ENCODE data around the gene KRTAP9-2. TPM values are rescaled to one million over a fixed set of nuclear protein-coding genes. Genes with fewer than 3 reads are reported as not detected.
"Not testable (repeated sequence)": the region's sequence is repeated elsewhere in the genome, so short reads cannot be mapped to it uniquely, and the experiment has no call there.

KRTAP9-2 gene, protein sequence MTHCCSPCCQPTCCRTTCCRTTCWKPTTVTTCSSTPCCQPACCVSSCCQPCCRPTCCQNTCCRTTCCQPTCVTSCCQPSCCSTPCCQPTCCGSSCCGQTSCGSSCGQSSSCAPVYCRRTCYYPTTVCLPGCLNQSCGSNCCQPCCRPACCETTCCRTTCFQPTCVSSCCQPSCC
- not detected for polyA plus RNA-seq (ENCODE audit: insufficient read length)

DNA sequence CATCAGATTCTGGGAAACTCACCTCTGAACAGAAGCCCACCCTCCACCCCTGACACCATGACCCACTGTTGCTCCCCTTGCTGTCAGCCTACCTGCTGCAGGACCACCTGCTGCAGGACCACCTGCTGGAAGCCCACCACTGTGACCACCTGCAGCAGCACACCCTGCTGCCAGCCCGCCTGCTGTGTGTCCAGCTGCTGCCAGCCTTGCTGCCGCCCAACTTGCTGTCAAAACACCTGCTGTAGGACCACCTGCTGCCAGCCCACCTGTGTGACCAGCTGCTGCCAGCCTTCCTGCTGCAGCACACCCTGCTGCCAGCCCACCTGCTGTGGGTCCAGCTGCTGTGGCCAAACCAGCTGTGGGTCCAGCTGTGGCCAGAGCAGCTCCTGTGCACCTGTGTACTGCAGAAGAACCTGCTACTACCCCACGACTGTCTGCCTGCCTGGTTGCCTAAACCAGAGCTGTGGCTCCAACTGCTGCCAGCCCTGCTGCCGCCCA lies at the start of gene KRTAP9-2:
Gene KRTAP9-2 (plus strand): TSS at position 51 of the 498 bp plus-strand sequence. CDS start 7 bp downstream, at position 58.
- DNase-seq (ENCODE audit: low read depth), result not testable (repeated sequence)

DNA sequence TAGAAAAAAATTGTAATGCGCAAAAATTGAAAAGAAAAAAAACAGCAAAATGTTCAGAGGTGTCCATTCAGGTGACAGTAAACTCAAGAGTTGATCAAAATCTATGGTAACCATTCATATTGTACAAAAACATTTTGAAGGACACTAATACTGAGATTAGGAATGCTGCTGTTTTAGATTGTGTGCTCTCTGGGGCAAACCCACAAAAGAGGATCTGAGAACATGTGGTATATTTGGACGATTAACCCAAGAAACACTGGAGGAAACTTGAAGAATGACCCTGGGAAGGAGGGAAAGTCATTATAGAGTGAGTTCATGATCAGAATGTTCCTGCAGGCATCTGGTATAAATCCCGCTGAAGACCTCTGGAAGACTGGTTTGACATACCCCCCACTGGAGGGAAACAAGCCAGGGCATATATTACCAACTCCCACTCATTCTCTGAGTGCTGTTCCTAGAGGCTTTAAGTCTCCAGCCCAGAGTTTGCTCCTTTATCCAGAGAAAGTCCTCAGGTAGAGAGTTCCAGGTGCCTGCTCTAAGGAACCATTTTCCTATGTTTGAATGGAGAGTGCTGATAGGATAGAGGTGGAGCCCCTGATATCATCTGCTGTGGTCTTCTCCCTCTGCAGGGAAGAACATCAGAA lies 49.6 kb upstream of the KRTAP9-2 start:
- no peak for DNase-seq (ENCODE audit: low read depth)

GRCh38 chr17:41177727-41178271 lies 48.6 kb upstream of the KRTAP9-2 start, which contains the start of gene KRTAP4-2:
KRTAP4-2 (minus strand) TSS chr17:41178221; CDS start chr17:41178164, 57 bp downstream.
- no peak for DNase-seq (ENCODE audit: low read depth)

DNA sequence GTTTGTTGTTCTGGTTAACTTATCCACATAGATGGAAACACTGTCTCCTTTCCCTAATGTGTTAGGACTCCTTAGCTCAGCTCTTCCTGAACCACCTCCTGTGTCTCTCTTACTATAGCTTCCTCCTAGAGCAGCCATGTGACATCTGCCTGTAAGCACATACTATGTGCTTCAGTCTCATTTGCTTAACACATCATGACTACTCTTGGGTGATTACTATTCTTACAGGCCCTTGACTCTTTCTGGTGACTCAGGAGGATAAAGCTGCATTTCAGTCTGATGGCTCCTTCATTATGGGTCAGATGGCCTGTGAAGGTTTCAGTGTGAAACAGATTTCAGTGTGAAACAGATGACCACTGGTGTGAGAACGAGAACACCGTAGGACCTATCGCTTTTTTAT lies 48.1 kb upstream of the KRTAP9-2 start:
- DNase-seq (ENCODE audit: low read depth), result no peak

DNA sequence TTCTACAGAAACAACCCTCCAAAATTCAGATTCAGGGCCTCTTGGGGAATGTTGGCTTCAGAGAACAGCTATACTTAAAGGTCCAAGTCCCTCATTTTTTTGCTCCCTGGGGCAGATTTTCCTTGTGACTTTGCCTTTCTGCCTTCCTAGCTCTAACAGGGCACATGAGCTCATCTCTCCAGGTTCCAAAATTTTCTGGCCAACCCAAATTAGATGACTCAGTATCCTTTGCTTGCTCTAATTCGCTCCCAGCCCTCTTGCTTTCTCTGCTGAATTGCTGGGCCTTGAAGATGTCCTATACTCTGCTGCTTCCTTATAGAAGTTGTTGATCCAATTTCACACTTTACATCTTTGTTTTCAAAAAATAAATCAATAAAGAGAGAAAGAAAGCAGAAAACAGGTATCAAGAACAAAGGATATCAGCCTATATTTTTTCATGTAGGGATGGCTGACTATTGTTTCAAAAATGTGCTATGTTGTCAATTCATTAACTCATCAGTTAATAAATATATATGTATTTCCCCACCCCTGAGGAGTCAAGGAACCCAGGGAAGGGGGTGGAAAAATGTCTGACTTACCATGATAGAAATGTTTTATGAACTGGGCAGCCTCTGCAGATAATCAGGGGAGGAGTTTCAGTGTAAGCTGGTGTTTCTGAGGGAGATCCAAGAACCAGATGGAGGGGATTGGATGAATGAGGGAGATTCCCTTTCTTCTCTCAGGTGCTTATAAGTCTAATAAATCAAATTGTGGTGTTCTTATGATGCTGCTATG lies 47.4 kb upstream of the KRTAP9-2 start:
- no peak for DNase-seq (ENCODE audit: low read depth)

DNA sequence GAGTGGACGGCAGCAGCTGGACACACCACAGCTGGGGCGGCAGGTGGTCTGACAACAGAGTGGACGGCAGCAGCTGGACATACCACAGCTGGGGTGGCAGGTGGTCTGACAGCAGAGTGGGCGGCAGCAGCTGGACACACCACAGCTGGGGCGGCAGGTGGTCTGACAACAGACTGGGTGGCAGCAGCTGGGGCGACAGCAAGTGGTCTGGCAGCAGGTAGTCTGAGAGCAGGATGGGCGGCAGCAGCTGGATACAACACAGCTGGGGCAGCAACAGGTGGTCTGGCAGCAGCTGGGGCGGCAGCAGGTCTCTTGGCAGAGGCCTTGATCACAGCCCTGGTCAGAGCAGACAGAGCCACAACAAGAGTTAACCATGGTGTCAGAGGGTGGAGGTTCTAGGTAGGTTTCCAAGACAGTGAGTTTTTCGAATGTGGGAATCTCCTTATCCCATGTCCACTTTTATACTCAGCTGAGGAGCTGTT lies 41.9 kb upstream of the KRTAP9-2 start, which contains the start of gene KRTAP4-1:
Gene KRTAP4-1 (minus strand): TSS at position 432 of the 482 bp plus-strand sequence. CDS start 57 bp downstream, at position 375.
- DNase-seq (ENCODE audit: low read depth), result no peak

DNA sequence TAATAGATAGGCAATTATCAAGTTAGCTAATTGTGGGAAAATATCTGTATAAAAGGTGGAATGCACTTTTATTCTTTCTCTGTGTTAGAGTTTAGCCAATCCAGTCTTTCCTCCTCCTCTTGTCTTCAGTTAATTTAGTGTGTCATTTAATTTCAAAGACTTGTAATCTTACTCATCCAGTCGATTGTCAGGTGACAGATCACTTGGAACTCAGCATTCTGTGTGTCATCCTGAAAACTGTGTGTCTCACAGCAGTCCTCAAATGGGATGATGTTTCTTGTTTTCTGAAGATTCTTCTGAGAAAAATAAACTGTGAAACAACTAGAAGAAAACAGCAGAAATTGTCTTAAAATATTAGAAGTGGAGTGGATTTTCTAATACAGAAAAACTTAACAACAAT lies 41.4 kb upstream of the KRTAP9-2 start:
- no peak for DNase-seq (ENCODE audit: low read depth)

DNA sequence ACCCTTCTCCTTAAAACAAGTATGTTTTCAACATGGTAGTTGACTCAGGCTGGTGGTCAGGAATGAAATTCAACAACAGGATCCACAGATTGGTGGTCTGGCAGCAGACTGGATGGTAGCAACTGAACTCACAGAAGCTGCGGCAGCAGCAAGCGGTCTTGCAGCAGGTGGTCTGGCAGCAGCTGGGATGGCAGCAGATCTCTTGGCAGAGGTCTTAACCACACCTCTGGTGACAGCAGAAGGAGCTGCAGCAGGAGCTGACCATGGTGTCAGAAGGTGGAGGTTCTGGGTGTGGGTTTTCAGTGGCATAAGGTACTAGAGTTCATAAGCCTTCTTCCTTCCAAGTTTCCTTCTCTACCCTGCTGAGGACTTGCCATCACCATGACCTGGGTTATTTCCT lies 39.6 kb upstream of the KRTAP9-2 start:
- no peak for DNase-seq (ENCODE audit: low read depth)

GRCh38 chr17:41189837-41190318 lies 36.6 kb upstream of the KRTAP9-2 start, which contains the start of gene KRTAP9-1:
KRTAP9-1 (plus strand) TSS chr17:41189887; CDS start chr17:41189887, 0 bp downstream.
- DNase-seq (ENCODE audit: low read depth), result not testable (repeated sequence)

DNA sequence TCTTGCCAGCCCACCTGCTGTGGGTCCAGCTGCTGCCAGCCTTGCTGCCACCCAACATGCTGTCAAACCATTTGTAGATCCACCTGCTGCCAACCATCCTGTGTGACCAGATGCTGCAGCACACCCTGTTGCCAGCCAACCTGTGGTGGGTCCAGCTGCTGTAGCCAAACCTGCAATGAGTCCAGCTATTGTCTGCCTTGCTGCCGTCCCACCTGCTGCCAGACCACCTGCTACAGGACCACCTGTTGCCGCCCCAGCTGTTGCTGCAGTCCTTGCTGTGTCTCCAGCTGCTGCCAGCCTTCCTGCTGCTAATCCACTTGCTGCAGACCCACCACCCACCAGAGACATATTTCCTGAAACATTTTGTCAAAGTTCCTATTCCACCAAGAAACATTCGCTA lies 36.1 kb upstream of the KRTAP9-2 start:
- no peak for DNase-seq (ENCODE audit: low read depth)

- DNase-seq (ENCODE audit: low read depth), result no peak
Observed at GRCh38 chr17:41196068-41196467, 30.4 kb upstream of the KRTAP9-2 start.

- no peak for DNase-seq (ENCODE audit: low read depth)
Observed at GRCh38 chr17:41199421-41200078, 26.9 kb upstream of the KRTAP9-2 start.

GRCh38 chr17:41211845-41212466 lies 14.5 kb upstream of the KRTAP9-2 start:
- no peak for DNase-seq (ENCODE audit: low read depth)

GRCh38 chr17:41212524-41213169 lies 13.8 kb upstream of the KRTAP9-2 start:
- DNase-seq (ENCODE audit: low read depth), result no peak

GRCh38 chr17:41215681-41216080 lies 10.8 kb upstream of the KRTAP9-2 start:
- no peak for DNase-seq (ENCODE audit: low read depth)

DNA sequence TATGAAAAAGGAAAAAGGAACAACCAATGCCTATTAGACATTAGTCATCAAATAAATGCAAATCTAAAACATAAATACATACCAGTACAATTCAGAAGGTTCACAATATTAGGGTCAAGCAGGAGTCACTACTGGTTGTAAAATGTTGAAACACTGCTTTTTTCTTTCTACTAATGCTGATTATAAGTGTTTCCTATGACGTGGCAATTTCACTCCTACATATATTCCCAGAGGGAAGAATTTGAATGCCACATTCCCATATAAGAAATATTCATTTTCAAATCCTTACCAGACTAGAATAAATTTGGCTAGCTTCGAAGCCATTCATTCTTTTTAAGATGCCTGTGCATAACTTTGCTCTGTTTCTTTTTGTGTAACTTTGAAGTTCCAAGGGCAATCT lies 2.6 kb upstream of the KRTAP9-2 start:
- no peak for DNase-seq (ENCODE audit: low read depth)

DNA sequence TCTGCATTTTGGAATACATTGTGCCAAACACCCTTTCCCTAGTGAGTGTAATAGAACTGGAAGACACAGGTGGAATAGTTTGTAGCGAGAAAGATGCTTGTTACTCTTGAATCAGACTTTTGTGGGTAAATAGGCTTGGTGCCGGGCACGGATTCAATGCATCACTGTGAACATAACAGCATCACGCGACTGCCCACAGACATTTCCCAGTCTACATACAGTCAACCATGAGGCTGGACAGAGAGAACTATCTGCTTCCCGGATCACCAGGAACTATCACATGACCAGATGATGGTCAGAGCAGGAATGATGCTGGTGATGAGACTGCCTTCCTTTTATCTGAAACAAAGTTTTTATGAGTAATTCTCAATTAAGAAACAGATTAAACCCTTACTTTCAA lies 397 bp upstream of the KRTAP9-2 start:
- DNase-seq (ENCODE audit: low read depth), result no peak

- DNase-seq (ENCODE audit: low read depth), result no peak
Observed at GRCh38 chr17:41230094-41230493, 3.6 kb downstream of the KRTAP9-2 start.

DNA sequence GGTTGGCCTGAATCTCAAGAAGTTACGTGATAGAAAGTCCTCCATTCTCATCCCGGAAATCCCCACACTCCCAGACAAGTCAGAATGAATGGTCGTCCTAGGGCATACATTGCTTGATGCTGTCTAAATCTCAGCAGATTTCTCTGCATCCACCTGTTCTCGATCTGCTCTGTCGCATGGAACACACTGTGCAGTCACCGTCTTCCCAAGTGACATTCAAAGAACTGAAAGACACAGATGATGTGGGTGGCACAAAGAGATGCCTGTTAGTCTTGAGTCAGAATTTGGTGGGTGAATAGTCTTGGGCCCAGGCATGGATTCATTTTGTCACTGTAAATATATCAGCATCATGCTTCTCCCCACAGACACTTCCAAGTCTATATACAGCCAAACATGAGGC lies 5.3 kb downstream of the KRTAP9-2 start:
- DNase-seq (ENCODE audit: low read depth), result no peak
